PC-3 (cell line): ENCODE data around the gene ANKS6.

Experiments
- EZH2 ChIP-seq: fragments of 300-600 bp; sonication (generic); IDR thresholded peaks from one replicate; pipeline ENCODE4 v1.6.1; 2017; ENCODE audit warnings: antibody characterized with exemption, mild to moderate bottlenecking, low read length; ENCODE audit not compliant: unreplicated experiment
- EZH2phosphoT487 ChIP-seq: fragments of 300-600 bp; sonication (generic); IDR thresholded peaks from 2 replicates; pipeline ENCODE4 v1.6.1; 2018; ENCODE audit warnings: mild to moderate bottlenecking, antibody characterized with exemption, low read length, borderline replicate concordance
- TF ChIP-seq, protein P1 (sequence below): fragments of 300-600 bp; sonication (generic); conservative IDR thresholded peaks from 2 replicates; pipeline ENCODE4 v1.5.1; 2017; ENCODE audit warnings: antibody characterized with exemption, low read depth, mild to moderate bottlenecking, low read length

DNA sequence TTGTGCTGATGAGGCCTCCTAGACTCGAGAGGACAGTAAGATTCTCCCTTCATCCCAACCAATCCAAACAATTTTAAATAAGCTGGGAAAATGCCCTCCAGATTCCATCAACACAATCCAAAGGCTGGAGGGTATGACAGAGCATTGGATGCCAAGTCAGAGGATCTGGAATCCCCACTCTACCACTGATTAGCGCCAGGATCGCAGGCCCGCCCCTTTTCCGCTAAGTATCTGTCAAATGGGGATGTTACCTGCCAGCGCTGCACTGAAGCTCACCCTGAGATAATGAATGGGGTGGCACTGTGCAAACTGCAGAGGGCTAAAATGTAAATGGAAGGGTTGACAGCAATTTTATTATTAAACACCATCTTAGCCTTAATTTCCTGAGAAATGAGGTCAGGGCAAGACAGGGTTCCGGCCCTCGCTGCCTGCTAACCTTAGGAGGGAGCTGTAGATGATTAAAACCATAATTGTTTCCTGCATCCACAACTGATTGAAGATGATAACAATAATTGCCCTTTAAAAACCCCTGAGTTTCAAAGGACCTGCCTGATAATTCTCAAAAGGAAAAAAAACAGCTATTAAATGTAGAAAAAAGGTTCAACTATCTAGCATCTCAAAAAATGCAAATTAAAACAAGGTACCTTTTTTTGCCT lies 56.0 kb downstream of the ANKS6 start:
- TF ChIP-seq, protein P1, sequence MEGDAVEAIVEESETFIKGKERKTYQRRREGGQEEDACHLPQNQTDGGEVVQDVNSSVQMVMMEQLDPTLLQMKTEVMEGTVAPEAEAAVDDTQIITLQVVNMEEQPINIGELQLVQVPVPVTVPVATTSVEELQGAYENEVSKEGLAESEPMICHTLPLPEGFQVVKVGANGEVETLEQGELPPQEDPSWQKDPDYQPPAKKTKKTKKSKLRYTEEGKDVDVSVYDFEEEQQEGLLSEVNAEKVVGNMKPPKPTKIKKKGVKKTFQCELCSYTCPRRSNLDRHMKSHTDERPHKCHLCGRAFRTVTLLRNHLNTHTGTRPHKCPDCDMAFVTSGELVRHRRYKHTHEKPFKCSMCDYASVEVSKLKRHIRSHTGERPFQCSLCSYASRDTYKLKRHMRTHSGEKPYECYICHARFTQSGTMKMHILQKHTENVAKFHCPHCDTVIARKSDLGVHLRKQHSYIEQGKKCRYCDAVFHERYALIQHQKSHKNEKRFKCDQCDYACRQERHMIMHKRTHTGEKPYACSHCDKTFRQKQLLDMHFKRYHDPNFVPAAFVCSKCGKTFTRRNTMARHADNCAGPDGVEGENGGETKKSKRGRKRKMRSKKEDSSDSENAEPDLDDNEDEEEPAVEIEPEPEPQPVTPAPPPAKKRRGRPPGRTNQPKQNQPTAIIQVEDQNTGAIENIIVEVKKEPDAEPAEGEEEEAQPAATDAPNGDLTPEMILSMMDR, result no peak
- no peak for TF ChIP-seq EZH2phosphoT487
- TF ChIP-seq EZH2, result no peak
